TTC549 (cell line): ENCODE data around the gene MBD5.

Experiments
- FAIRE-seq: peaks from 2 replicates; lab custom pipeline; 2012; peaks lifted over from hg19 to GRCh38; lab: Jason Lieb, UNC

MBD5 gene

GRCh38 chr2:148552675-148553331, 531.9 kb downstream of the MBD5 start:
- no peak for FAIRE-seq

GRCh38 chr2:148553332-148553887, 532.5 kb downstream of the MBD5 start:
- no peak for FAIRE-seq

- FAIRE-seq = no peak
These were observed 533.8 kb downstream of the MBD5 start for GRCh38 chr2:148554459-148555247.

- FAIRE-seq = no peak
These were observed 534.9 kb downstream of the MBD5 start for GRCh38 chr2:148555622-148556294.

GRCh38 chr2:148557844-148558436, 537.0 kb downstream of the MBD5 start:
- FAIRE-seq = no peak

GRCh38 chr2:148560496-148560895, 539.6 kb downstream of the MBD5 start:
- no peak for FAIRE-seq

GRCh38 chr2:148561389-148561788, 540.5 kb downstream of the MBD5 start:
- no peak for FAIRE-seq

- FAIRE-seq = no peak
These were observed 544.5 kb downstream of the MBD5 start for GRCh38 chr2:148565272-148565894.
